GM12874 (cell line): ENCODE measurements around the gene CDH4.

Source experiments
- TF ChIP-seq, protein P1 (sequence below): IDR thresholded peaks from 2 replicates; pipeline ENCODE4 v1.5.1; 2011; ENCODE audit warnings: low read depth, mild to moderate bottlenecking, control low read depth, low read length, moderate library complexity; ENCODE audit not compliant: insufficient read depth

Gene CDH4

DNA sequence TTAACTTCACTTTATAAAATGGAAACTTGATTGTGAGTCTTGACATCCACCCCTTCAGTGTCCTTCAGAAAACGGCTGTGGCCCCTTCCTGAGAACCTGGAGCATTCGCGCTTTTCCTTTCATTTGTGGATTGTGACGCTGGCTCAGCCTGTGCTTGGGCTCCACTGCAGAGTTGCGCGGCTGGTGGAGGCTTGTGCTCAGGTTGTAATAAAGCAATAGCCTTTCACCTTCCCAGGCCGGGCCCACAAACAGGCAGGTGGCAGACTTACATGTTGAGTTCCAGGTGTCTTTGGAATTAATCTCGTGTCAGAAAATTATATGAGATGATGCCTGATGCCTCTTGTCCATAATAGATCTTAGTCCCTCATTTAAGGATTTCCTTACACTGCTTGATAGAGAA, 199.9 kb downstream of the CDH4 start:
- TF ChIP-seq, protein P1, sequence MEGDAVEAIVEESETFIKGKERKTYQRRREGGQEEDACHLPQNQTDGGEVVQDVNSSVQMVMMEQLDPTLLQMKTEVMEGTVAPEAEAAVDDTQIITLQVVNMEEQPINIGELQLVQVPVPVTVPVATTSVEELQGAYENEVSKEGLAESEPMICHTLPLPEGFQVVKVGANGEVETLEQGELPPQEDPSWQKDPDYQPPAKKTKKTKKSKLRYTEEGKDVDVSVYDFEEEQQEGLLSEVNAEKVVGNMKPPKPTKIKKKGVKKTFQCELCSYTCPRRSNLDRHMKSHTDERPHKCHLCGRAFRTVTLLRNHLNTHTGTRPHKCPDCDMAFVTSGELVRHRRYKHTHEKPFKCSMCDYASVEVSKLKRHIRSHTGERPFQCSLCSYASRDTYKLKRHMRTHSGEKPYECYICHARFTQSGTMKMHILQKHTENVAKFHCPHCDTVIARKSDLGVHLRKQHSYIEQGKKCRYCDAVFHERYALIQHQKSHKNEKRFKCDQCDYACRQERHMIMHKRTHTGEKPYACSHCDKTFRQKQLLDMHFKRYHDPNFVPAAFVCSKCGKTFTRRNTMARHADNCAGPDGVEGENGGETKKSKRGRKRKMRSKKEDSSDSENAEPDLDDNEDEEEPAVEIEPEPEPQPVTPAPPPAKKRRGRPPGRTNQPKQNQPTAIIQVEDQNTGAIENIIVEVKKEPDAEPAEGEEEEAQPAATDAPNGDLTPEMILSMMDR = no peak

DNA sequence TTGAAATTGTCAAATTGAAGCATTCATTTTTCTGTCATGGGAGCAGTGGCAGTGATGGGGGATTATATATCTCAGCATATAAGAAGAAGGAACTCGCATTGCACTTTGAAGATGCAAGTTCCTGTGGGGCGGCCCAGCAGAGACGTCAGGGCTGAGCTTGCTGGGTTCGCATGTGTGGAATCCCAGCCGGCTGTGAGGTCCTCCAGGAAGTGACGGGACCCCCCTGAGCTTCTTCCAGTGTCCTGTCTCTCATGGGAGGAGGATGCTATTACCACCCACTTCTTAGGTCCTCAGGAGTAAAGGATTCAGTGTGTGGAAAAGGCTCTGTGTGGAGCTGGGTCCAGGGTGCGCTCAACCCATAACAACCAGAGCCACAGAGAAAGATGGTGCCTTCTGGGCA, 201.2 kb downstream of the CDH4 start:
- TF ChIP-seq, protein P1 = no peak

DNA sequence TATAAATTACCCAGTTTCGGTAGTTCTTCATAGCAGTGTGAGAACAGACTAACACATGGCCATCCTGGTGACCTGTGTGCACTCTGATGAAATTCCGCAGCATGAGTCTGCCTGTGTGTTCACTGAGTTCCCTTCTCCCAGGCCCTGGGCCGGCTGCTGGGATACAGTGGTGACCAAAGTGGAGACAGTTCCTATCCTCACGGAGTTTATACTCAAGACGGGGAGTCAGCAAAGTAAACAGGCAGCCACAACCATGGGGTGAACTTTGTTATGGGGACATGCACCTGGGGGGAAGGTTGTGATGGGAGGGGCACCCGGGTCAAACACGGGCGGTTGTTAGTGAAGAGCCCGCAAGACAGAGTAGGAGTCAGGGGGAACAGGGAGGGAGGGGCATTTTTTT, 202.0 kb downstream of the CDH4 start:
- TF ChIP-seq, protein P1 = no peak

DNA sequence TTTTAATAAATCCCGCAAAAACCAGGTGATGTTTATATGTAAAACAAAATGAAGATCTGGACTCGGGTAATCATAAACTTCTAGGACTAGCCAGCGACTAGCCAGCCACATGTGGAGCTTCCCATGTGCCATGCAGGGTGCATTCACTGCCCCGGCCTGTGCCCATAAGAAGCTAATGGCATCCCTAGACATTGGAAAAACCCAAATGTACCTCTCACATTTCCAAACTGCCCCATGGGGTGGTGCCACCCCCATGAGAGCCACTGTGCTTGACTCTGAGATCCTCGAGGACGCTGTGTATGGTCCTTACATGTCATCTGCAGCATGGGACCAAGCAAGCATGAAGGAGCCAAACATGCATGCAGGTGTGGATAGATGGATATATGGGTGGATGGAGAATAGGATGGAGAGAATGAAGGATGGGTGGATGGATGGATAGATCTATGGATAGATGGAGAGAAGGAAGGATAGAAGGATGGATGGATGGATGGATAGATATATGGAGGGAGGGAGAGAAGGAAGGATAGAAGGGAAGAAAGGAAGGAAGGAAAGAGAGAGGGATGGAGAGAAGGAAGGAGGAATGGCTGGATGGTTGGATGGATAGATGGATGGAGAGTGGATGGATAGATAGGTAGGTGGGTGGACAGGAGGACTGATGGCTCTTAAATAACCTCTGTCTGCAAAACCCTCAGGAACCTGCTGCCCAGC, 203.6 kb downstream of the CDH4 start:
- TF ChIP-seq, protein P1 = no peak

DNA sequence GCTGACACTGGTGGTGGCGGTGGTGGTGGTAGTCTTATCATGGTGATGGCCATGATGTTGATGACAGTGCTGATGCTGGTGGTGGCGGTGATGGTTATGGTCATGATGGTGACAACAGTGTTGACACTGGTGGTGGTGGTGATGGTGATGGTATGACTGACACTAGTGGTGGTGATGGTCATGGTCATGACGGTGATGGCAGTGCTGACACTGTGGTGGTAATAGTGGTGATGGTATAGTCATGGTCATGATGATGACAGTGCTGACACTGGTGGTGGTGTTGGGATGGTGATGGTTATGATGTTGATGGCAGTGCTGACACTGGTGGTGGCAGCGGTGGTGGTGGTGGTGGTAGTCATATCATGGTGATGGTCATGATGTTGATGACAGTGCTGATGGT, 205.7 kb downstream of the CDH4 start:
- TF ChIP-seq, protein P1 = no peak

DNA sequence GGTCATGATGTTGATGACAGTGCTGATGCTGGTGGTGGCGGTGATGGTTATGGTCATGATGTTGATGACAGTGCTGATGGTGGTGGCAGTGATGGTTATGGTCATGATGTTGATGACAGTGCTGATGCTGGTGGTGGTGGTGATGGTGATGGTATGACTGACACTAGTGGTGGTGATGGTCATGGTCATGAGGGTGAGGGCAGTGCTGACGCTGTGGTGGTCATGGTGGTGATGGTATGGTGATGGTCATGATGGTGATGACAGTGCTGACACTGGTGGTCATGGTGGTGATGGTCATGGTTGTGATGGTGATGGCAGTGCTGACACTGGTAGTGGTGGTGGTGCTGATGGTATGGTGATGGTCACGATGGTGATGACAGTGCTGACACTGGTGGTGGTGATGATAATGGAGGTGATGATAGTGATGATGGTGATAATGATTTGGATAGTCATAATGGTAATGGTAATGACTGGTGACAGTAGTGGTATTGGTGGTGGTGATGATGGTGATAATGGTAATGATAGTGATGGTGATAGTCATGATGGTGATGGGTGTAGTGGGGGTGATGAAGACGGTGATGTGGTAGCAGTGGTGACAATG, 206.2 kb downstream of the CDH4 start:
- TF ChIP-seq, protein P1 = no peak

DNA sequence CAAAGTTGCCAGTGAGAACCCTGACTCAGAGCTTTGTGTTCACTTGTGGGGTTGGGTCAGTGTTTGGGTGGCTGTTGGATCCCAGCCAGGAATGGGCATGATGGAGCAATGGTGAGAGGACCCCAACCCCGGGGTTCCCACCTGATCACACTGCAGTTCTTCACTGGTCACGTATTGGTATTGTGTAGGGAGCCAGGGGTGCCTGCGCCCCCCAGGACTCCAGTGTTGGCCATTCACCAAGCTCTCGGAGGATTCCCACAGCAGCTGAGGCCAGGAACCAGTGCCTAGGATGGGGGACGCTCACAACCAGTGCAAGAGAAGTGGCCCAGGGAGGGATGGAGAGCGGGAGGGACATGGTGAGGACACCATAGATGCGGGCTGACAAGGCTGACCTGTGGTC, 207.2 kb downstream of the CDH4 start:
- TF ChIP-seq, protein P1 = no peak
